Astrocyte of the cerebellum (primary cell): ENCODE measurements around the gene GGA2.

ENCODE experiments used
- DNase-seq: peaks from one replicate; pipeline ENCODE4 v3.0.0-alpha.2; 2011; ENCODE audit warnings: low read depth
- H3K4me3 ChIP-seq: 2 replicates; pipeline ENCODE4 v1.5.1; 2011; ENCODE audit warnings: mild to moderate bottlenecking, low read depth, low read length, moderate library complexity
- in situ Hi-C: cut with HindIII; loops from 2 replicates; pipeline ENCODE4 v1.10.0; 2017; ENCODE audit warnings: low sequenced_read_pairs
- TF ChIP-seq, protein P1 (sequence below): IDR thresholded peaks from 2 replicates; pipeline ENCODE4 v1.5.1; 2012; ENCODE audit warnings: low read length, low read depth, moderate library complexity, mild to moderate bottlenecking; ENCODE audit errors: missing control alignments

The GGA2 gene

DNA sequence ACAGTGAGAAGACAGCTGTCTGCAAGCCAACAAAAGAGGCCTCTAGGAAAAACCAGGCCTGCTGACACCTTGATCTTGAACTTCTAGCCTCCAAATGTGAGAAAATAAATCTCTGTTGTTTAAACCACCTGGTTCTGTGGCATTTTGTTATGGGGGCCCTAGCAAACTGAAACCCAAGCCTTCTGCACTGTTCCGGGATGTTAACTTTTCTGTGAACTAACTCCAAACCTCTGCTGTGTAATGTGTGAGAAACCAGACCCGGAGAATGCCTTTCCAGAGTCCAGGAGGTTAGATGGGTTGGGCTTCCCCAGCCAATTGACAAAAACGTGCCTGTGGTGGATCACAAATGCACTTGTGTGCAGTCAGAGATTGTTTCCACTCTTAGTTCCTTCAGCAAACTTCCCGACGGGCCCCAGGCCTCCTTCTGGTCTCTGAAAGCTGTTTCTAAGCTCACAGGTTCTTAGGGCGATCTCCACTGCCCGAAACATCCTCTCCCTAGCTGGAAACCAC is 13.6 kb upstream of the GGA2 start:
- in situ Hi-C loops = no loop called here
- TF ChIP-seq, protein P1, sequence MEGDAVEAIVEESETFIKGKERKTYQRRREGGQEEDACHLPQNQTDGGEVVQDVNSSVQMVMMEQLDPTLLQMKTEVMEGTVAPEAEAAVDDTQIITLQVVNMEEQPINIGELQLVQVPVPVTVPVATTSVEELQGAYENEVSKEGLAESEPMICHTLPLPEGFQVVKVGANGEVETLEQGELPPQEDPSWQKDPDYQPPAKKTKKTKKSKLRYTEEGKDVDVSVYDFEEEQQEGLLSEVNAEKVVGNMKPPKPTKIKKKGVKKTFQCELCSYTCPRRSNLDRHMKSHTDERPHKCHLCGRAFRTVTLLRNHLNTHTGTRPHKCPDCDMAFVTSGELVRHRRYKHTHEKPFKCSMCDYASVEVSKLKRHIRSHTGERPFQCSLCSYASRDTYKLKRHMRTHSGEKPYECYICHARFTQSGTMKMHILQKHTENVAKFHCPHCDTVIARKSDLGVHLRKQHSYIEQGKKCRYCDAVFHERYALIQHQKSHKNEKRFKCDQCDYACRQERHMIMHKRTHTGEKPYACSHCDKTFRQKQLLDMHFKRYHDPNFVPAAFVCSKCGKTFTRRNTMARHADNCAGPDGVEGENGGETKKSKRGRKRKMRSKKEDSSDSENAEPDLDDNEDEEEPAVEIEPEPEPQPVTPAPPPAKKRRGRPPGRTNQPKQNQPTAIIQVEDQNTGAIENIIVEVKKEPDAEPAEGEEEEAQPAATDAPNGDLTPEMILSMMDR = no peak
- no peak for DNase-seq
- no peak overlapping the region for H3K4me3 ChIP-seq

DNA sequence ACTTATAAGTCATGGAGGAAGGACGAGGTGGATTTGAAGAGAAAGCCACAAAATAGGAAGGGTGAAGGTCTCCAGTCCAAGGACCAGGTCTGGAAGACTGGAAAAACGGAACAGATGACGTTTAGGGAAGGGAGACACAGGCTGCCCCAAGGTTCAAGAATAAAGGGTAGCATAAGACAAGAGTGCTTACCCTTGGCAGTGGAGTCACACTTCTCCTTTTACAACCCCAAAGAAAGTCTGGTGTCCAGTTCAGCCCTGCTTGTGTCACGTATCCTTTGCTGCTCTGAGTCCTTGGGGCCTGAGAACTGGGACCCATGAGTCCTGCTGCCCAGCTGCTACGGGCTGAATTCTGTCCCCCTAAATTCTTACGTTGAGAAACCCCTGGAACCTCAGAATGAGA is 13.0 kb upstream of the GGA2 start:
- TF ChIP-seq, protein P1 = no peak
- H3K4me3 ChIP-seq = no peak overlapping the region
- in situ Hi-C loops = no loop called here
- no peak for DNase-seq

DNA sequence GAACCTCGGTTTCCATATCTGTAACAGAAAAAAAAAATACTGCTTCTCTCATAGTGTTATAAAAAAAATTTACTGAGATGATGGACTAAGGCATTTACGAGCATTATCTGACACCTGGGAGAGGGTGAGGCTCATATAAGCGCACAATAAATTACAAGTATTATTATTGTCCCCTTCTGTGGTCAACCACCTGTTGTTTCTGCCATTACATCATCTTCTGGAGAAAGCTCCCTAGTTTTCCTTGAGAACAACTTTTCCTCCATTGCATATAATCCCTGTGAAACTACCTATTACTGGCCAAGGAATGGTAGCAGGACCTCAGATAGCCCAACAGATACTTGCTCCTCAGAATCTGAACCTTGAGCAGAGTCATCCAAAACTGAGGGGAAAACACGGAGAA is 11.7 kb upstream of the GGA2 start:
- in situ Hi-C loops = no loop called here
- no peak overlapping the region for H3K4me3 ChIP-seq
- DNase-seq = no peak
- TF ChIP-seq, protein P1 = no peak

DNA sequence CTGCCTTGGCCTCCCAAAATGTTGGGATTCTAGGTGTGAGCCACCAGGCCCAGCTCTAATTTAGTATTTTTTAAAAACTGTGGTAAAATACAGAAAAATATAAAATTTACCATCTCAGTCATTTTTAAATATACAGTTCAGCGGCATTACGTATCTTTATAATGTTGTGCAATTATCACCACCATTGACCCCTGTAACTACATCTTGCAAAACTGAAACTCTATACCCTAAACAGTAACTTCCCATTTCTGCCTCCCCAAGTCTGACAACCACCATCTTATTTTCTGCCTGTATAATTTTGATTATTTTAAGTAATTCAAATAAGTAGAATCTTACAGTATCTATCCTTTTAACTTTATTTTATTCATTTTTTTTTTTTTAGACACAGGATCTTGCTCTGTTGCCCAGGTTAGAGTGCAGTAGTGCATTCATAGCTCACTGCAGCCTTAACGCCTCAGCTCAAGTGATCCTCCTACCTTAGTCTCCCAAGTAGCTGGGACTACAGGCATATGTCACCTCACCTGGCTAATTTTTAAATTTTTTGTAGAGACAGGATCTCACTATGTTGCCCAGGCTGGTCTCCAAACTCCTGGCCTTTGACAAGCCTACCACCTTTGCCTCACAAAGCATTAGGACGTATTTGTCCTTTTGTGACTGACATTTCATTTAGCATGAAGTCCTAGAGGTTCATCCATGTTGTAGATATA is 10.9 kb upstream of the GGA2 start:
- no peak overlapping the region for H3K4me3 ChIP-seq
- TF ChIP-seq, protein P1 = no peak
- in situ Hi-C loops = no loop called here
- DNase-seq = no peak

DNA sequence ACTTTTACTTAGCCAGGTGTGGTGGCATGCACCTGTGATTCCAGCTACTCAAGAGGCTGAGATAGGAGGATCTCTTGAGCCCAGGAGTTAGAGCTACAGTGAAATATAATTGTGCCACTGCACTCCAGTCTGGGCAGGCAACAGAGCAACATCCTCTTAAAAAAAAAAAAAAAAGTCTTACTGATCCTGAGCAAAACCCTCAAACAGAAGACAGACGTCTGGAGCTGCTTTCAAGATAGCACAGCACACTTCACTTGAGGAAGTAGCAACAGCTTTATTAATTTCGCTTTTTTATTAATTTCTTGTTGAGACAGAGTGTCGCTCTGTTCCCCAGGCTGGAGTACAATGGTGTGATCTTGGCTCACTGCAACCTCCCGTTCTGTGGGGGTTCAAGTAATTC is 10.2 kb upstream of the GGA2 start:
- TF ChIP-seq, protein P1 = no peak
- no peak for DNase-seq
- in situ Hi-C loops = no loop called here

DNA sequence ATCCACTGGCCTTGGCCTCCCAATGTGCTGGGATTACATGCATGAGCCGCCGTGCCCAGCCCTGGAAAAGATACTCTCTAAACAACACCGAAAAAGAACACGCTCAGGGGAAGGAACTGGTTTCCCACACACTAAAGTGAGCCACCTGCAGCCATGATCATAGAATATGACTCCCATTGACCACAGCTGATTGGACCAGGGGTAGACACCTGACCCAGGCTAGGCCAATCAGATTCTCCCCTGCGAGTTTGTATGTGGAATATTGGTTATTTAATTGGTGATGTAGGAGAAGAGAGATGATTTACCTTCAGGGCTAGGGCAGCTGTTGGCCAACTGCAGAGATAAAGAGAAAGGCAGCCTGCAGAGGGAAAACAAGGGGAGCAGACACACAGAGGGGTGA is 9.0 kb upstream of the GGA2 start:
- no peak overlapping the region for H3K4me3 ChIP-seq
- DNase-seq = no peak
- TF ChIP-seq, protein P1 = no peak
- in situ Hi-C loops = no loop called here

More for the DNA sequence above, 10.2 kb upstream of the GGA2 start:
- H3K4me3 ChIP-seq = no peak overlapping the region
